Measurements from ENCODE around the gene KIAA1958. TPM values are rescaled to one million over a fixed set of nuclear protein-coding genes. Genes with fewer than 3 reads are reported as not detected.

Gene KIAA1958
- polyA plus RNA-seq, 1 of the 3 experiments (the other 2 are of a cell fraction), result 1.6 TPM

DNA sequence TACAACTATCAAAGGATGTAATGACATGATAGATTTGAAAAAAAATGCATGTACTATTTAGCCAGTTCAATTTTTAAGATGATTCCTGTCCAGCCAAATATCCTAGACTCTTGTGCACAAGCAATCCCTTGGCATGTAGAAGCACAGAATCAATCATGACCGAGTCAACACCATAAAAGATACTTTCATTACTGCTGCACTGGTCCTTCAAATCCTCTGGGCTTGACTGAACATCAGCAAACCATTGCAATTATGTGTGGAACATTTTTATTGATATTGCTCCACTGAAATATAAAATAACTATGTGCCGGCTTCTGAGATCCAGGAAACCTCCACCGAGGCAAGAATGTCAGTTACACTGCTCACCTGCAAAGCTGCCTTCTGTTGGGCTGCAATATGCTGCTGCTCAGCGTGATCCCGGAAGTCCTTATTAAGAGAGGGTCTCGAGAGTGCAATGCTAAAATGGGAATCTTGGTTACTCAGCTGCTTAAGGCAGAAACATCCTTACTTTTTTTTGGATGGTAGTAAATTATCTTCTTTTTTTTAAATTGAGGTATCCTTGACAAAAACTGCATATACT, 202.6 kb downstream of the KIAA1958 start:
- Histone ChIP-seq H3K9ac (no peak overlapping the region), H3K79me2 (ENCODE audit: insufficient read depth) (no peaks in the 10 kb centered on the region), H4K20me1 (ENCODE audit: insufficient read depth) (no peaks in the 10 kb centered on the region), H2AFZ (ENCODE audit: low read depth) (no peak overlapping the region), H3F3A (replicated peaks; ENCODE audit: insufficient read depth) (no peaks in the 10 kb centered on the region), H3K4me2 (no peak overlapping the region), H3K27me3 (ENCODE audit: insufficient read depth) (no peaks in the 10 kb centered on the region), H3K27ac (ENCODE audit: low read depth in 2 of 2, low read length in 1 of 2) (no peak overlapping the region), H3K9me2 (no peaks in the 10 kb centered on the region), H3K4me3 (ENCODE audit: low read depth in 2 of 2, low read length in 1 of 2) (no peak overlapping the region), H3K36me3 (replicated peaks in 1 of 2; ENCODE audit: control insufficient read depth in 1 of 2, insufficient read depth in 2 of 2, low read length in 1 of 2) (peaks cover 16 to 47% of the 10 kb centered on the region in 2 experiments), H3K4me1 (ENCODE audit: control insufficient read depth in 1 of 2, insufficient read depth in 2 of 2, low read depth in 1 of 2, low read length in 1 of 2) (no peaks in the 10 kb centered on the region), H3K9me3 (no peaks in the 10 kb centered on the region)
- no peak for DNase-seq
- TF ChIP-seq RFX5 (IDR thresholded peaks at IDR 0.05; ENCODE audit: low read length) (no peak), FOXM1 (IDR thresholded peaks at IDR 0.05; ENCODE audit: low read depth) (no peak), ELF1 (IDR thresholded peaks at IDR 0.05) (no peak), YY1 (IDR thresholded peaks at IDR 0.05; ENCODE audit: low read depth) (no peak), MXI1 (IDR thresholded peaks at IDR 0.05; ENCODE audit: low read depth, low read length) (no peak), RAD21 (IDR thresholded peaks at IDR 0.05; ENCODE audit: low read length) (no peak), FOXJ3 (CRISPR knock-in tag; IDR thresholded peaks at IDR 0.05) (no peak), TEAD4 (IDR thresholded peaks at IDR 0.05; ENCODE audit: borderline replicate concordance, insufficient read depth) (no peak), EZH2phosphoT487 (IDR thresholded peaks at IDR 0.05; ENCODE audit: borderline replicate concordance, low read depth) (no peak), POLR2AphosphoS5 (IDR thresholded peaks at IDR 0.05; ENCODE audit: low read depth, low read length) (no peak), RCOR1 (IDR thresholded peaks at IDR 0.05; ENCODE audit: low read length) (no peak), JUND (IDR thresholded peaks at IDR 0.05) (no peak)
- TF ChIP-seq, protein P1, sequence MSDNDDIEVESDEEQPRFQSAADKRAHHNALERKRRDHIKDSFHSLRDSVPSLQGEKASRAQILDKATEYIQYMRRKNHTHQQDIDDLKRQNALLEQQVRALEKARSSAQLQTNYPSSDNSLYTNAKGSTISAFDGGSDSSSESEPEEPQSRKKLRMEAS (IDR thresholded peaks at IDR 0.05; ENCODE audit: low read depth), result no peak
- TF ChIP-seq, protein P2, sequence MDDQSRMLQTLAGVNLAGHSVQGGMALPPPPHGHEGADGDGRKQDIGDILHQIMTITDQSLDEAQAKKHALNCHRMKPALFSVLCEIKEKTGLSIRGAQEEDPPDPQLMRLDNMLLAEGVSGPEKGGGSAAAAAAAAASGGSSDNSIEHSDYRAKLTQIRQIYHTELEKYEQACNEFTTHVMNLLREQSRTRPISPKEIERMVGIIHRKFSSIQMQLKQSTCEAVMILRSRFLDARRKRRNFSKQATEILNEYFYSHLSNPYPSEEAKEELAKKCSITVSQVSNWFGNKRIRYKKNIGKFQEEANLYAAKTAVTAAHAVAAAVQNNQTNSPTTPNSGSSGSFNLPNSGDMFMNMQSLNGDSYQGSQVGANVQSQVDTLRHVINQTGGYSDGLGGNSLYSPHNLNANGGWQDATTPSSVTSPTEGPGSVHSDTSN (IDR thresholded peaks at IDR 0.05), result no peak
- ChIA-PET CTCF (interaction anchor here (1.5 kb wide), 1 partner anchor 328 kb away, joined by 3 read pairs; no protein-coding TSS in a partner anchor), POLR2A (no interaction called here)
- 100% methylated on average over 6 of the region's 6 CpGs for WGBS (ENCODE audit: low lambda C conversion rate)

DNA sequence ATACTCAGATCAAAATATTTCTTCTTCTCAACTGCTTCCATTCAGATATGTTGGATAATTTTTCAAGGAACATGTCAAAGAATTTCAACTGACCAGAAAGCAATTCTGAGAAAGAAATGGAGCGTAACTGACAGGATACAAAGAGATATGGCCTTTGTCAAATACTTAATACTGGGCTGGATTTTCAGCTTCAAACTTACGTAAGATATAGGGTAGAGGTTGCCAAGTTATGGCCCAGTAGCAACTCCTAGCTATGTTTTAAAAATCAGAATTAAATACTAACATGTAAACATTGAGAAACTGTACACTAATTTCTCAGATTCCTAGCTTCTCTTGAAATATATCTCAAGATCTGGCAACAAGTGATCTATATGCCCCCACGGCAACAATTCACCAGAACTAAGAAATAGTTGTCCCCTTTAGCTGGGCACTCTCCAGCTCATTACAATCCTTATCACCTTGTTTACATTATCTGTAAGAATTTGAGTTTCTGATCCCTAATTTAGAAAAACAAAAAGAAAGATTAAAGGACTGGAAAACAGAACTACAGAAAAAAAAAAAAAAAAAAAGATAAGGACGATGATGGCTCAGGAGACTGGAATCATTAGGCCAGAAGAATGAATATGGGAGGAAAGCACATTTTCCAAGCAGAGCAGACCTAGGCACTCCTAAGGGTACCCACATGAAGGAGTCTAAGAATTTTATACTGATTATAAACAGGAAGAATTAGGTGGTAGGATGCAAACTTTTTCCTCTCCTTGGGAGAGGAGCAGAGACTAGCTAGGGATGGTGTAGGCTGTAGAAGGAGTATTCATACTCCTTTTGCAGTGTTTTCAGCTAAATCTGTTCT, 208.3 kb downstream of the KIAA1958 start:
- no peak overlapping the region for H2AFZ ChIP-seq (ENCODE audit: low read depth)
- CTCF ChIA-PET, result no interaction called here
- POLR2A ChIA-PET, result no interaction called here
- 95% methylated on average over 4 of the region's 4 CpGs for WGBS (ENCODE audit: low lambda C conversion rate)
- no peak for DNase-seq
- no peaks in the 10 kb centered on the region for H4K20me1 ChIP-seq (ENCODE audit: insufficient read depth)
- no peak overlapping the region for H3K9ac ChIP-seq
- 0 out of 2 replicates have a peak, but pooled peaks cover 4% of the 10 kb centered on the region for H3K79me2 ChIP-seq (ENCODE audit: insufficient read depth)
- H3K36me3 ChIP-seq (replicated peaks in 1 of 2; ENCODE audit: control insufficient read depth in 1 of 2, insufficient read depth in 2 of 2, low read length in 1 of 2), result peaks cover 5 to 39% of the 10 kb centered on the region in 2 experiments
- H3K27me3 ChIP-seq (ENCODE audit: insufficient read depth), result no peaks in the 10 kb centered on the region
- TF ChIP-seq, protein P3, sequence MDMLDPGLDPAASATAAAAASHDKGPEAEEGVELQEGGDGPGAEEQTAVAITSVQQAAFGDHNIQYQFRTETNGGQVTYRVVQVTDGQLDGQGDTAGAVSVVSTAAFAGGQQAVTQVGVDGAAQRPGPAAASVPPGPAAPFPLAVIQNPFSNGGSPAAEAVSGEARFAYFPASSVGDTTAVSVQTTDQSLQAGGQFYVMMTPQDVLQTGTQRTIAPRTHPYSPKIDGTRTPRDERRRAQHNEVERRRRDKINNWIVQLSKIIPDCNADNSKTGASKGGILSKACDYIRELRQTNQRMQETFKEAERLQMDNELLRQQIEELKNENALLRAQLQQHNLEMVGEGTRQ (IDR thresholded peaks at IDR 0.05; ENCODE audit: borderline replicate concordance, low read depth, low read length), result no peak
- TF ChIP-seq, protein P2 (IDR thresholded peaks at IDR 0.05), result no peak
- TF ChIP-seq TCF12 (IDR thresholded peaks at IDR 0.05), result no peak
- no peak for TF ChIP-seq TEAD4 (IDR thresholded peaks at IDR 0.05; ENCODE audit: borderline replicate concordance, insufficient read depth)
- TF ChIP-seq EZH2phosphoT487 (IDR thresholded peaks at IDR 0.05; ENCODE audit: borderline replicate concordance, low read depth), result no peak
- no peak for TF ChIP-seq NRF1 (IDR thresholded peaks at IDR 0.05; ENCODE audit: low read depth, low read length)
- TF ChIP-seq MEF2A (IDR thresholded peaks at IDR 0.05; ENCODE audit: borderline replicate concordance, low read depth), result no peak
- TF ChIP-seq NFIC (IDR thresholded peaks at IDR 0.05; ENCODE audit: borderline replicate concordance), result no peak
- no peak for TF ChIP-seq MXI1 (IDR thresholded peaks at IDR 0.05; ENCODE audit: low read depth, low read length)
- TF ChIP-seq, protein P1 (IDR thresholded peaks at IDR 0.05; ENCODE audit: low read depth), result no peak
- TF ChIP-seq RAD21 (IDR thresholded peaks at IDR 0.05; ENCODE audit: low read length), result no peak
- TF ChIP-seq, protein P4, sequence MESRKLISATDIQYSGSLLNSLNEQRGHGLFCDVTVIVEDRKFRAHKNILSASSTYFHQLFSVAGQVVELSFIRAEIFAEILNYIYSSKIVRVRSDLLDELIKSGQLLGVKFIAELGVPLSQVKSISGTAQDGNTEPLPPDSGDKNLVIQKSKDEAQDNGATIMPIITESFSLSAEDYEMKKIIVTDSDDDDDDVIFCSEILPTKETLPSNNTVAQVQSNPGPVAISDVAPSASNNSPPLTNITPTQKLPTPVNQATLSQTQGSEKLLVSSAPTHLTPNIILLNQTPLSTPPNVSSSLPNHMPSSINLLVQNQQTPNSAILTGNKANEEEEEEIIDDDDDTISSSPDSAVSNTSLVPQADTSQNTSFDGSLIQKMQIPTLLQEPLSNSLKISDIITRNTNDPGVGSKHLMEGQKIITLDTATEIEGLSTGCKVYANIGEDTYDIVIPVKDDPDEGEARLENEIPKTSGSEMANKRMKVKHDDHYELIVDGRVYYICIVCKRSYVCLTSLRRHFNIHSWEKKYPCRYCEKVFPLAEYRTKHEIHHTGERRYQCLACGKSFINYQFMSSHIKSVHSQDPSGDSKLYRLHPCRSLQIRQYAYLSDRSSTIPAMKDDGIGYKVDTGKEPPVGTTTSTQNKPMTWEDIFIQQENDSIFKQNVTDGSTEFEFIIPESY (IDR thresholded peaks at IDR 0.05; ENCODE audit: borderline replicate concordance, low read depth), result no peak
- TF ChIP-seq ELF1 (IDR thresholded peaks at IDR 0.05), result no peak
- no peak for TF ChIP-seq FOXJ3 (CRISPR knock-in tag; IDR thresholded peaks at IDR 0.05)
- no peak overlapping the region for H3K27ac ChIP-seq (ENCODE audit: low read depth in 2 of 2, low read length in 1 of 2)
- no peak overlapping the region for H3K4me2 ChIP-seq
- H3K4me1 ChIP-seq (ENCODE audit: control insufficient read depth in 1 of 2, insufficient read depth in 2 of 2, low read depth in 1 of 2, low read length in 1 of 2), result no peaks in the 10 kb centered on the region
- no peaks in the 10 kb centered on the region for H3F3A ChIP-seq (replicated peaks; ENCODE audit: insufficient read depth)
- no peaks in the 10 kb centered on the region for H3K9me3 ChIP-seq
- H3K9me2 ChIP-seq, result no peaks in the 10 kb centered on the region
- H3K4me3 ChIP-seq (ENCODE audit: low read depth in 2 of 2, low read length in 1 of 2), result no peak overlapping the region
